HepG2 (cell line): ENCODE results near the gene RHOBTB1. TPM values are rescaled to one million over a fixed set of nuclear protein-coding genes. Genes with fewer than 3 reads are reported as not detected.
A peak's percentile ranks its signal among the peaks of the same experiment; 100 is the strongest.

Source experiments
- ATAC-seq: fragments of 200-7000 bp; cut with Tn5 transposase; 3 replicates; pipeline ENCODE4 v1.9.1; 2020; ENCODE audit warnings: mild to moderate bottlenecking, moderate library complexity
- Bru-seq: library from RNA; stranded (reverse); fragments of 400-500 nt; gene quantifications from one replicate; lab custom pipeline; 2021; lab: Mats Ljungman, UMichigan
- BruChase-seq, 2 experiments: library from RNA; stranded (reverse); fragments of 400-500 nt; gene quantifications; one replicate each; lab custom pipeline; 2021; lab: Mats Ljungman, UMichigan
- BruUV-seq: library from RNA; stranded (reverse); fragments of 400-500 nt; replicated peaks from 2 replicates; lab custom pipeline; 2021; lab: Mats Ljungman, UMichigan
- CTCF ChIA-PET: fragments of 300-600 bp; formaldehyde crosslinking; extraction: SDS; loops from one replicate; lab custom pipeline; 2021; ENCODE audit warnings: low total read pairs, inconsistent platforms, low intra/inter-chr PET ratio; lab: Yijun Ruan, JAX
- POLR2A ChIA-PET: fragments of 350-600 bp; sonication (Branson Sonifier 250); formaldehyde crosslinking; loops from one replicate; lab custom pipeline; 2020; ENCODE audit warnings: antibody characterized with exemption, inconsistent platforms; lab: Yijun Ruan, JAX
- DNase-seq: peaks from one replicate; pipeline ENCODE4 v3.0.0-alpha.2; 2015; ENCODE audit warnings: low spot score
- FAIRE-seq: peaks from 3 replicates; lab custom pipeline; 2011; peaks lifted over from hg19 to GRCh38; lab: Jason Lieb, UNC
- H2AFZ ChIP-seq: one replicate; pipeline ENCODE4 v1.6.1; 2011; ENCODE audit warnings: low read length, inconsistent platforms
- H3K27ac ChIP-seq: fragments of 300-600 bp; 3 replicates; pipeline ENCODE4 v1.8.0; 2011; ENCODE audit warnings: mixed run types, mild to moderate bottlenecking, mixed read lengths, low read length, inconsistent platforms; ENCODE audit not compliant: insufficient read depth; ENCODE audit errors: extremely low read length
- H3K27me3 ChIP-seq, 2 experiments: fragments of 200-600 bp in 1 of 2; 2 replicates in 1 of 2; 3 replicates in 1 of 2; pipeline versions ENCODE4 v1.6.0 to v1.8.0; 2011; ENCODE audit warnings: low read length in 2 of 2, mild to moderate bottlenecking in 2 of 2, moderate library complexity in 2 of 2, inconsistent platforms in 1 of 2; ENCODE audit not compliant: insufficient read depth in 2 of 2, control insufficient read depth in 1 of 2
- H3K36me3 ChIP-seq, 2 experiments: fragments of 200-600 bp in 1 of 2; replicated peaks in 1 of 2; 2 replicates in 1 of 2; 3 replicates in 1 of 2; pipeline versions ENCODE4 v1.5.1 to v1.8.0; 2011; ENCODE audit warnings: low read length in 2 of 2, inconsistent platforms in 1 of 2; ENCODE audit not compliant: insufficient read depth in 2 of 2, control insufficient read depth in 1 of 2
- H3K4me1 ChIP-seq: 2 replicates; pipeline ENCODE4 v1.5.1; 2012; ENCODE audit warnings: low read length, inconsistent platforms; ENCODE audit not compliant: insufficient read depth
- H3K4me2 ChIP-seq: 2 replicates; pipeline ENCODE4 v1.6.0; 2011; ENCODE audit warnings: low read depth, low read length, inconsistent platforms
- H3K4me3 ChIP-seq, 3 experiments: fragments of 200-600 bp in 1 of 3; sonication (generic), shearing (Covaris generic) in 1 of 3; replicated peaks in 1 of 3; 2 replicates each; pipeline ENCODE4 v1.5.1; 2011 to 2016; ENCODE audit warnings: low read length in 3 of 3, inconsistent platforms in 2 of 3, low read depth in 2 of 3, mild to moderate bottlenecking in 2 of 3, control low read depth in 1 of 3, mixed read lengths in 1 of 3; ENCODE audit not compliant: insufficient read depth in 1 of 3
- H3K79me2 ChIP-seq: one replicate; pipeline ENCODE4 v1.6.1; 2011; ENCODE audit warnings: low read length, inconsistent platforms; ENCODE audit not compliant: insufficient read depth
- H3K9ac ChIP-seq: 2 replicates; pipeline ENCODE4 v1.6.0; 2011; ENCODE audit warnings: mild to moderate bottlenecking, low read depth, low read length, inconsistent platforms; ENCODE audit not compliant: insufficient read depth
- H3K9me3 ChIP-seq: 2 replicates; pipeline ENCODE4 v1.5.1; 2012; ENCODE audit warnings: mild to moderate bottlenecking, low read length
- H4K20me1 ChIP-seq: 2 replicates; pipeline ENCODE4 v1.6.0; 2011; ENCODE audit warnings: inconsistent platforms, mild to moderate bottlenecking, low read length, moderate library complexity; ENCODE audit not compliant: insufficient read depth
- ARID2 ChIP-seq: sonication (generic); formaldehyde crosslinking; IDR thresholded peaks from 2 replicates; pipeline ENCODE4 v1.8.1; 2022; ENCODE audit warnings: mild to moderate bottlenecking, missing genetic modification reagents, borderline replicate concordance
- ASH2L ChIP-seq: fragments of 300-600, 200-600 bp; sonication (generic); IDR thresholded peaks from 2 replicates; pipeline ENCODE4 v1.7.0; 2017; ENCODE audit warnings: low read depth, mild to moderate bottlenecking, moderate library complexity, mixed read lengths, low read length; ENCODE audit not compliant: insufficient read length
- GTF2F1 ChIP-seq: fragments of 150-350 bp; IDR thresholded peaks from 2 replicates; pipeline ENCODE4 v1.6.1; 2014; ENCODE audit warnings: low read length
- MED1 ChIP-seq: sonication (generic); formaldehyde crosslinking; IDR thresholded peaks from 2 replicates; pipeline ENCODE4 v1.4.0; 2020; ENCODE audit warnings: missing genetic modification reagents
- TAF1 ChIP-seq: sonication (generic); formaldehyde crosslinking; IDR thresholded peaks from 2 replicates; pipeline ENCODE4 v1.4.0; 2020; ENCODE audit warnings: missing genetic modification reagents
- TSC22D2 ChIP-seq: sonication (generic); formaldehyde crosslinking; IDR thresholded peaks from 2 replicates; pipeline ENCODE4 v1.5.1; 2020; ENCODE audit warnings: missing genetic modification reagents, mild to moderate bottlenecking, borderline replicate concordance
- ZNF138 ChIP-seq: sonication (generic); formaldehyde crosslinking; IDR thresholded peaks from 2 replicates; pipeline ENCODE4 v1.5.0; 2020; ENCODE audit warnings: mild to moderate bottlenecking, low read depth, missing genetic modification reagents
- ZNF274 ChIP-seq: sonication (generic); formaldehyde crosslinking; IDR thresholded peaks from 2 replicates; pipeline ENCODE4 v1.5.1; 2020; ENCODE audit warnings: mild to moderate bottlenecking, missing genetic modification reagents
- ZNF281 ChIP-seq: sonication (generic); formaldehyde crosslinking; IDR thresholded peaks from 2 replicates; pipeline ENCODE4 v1.4.0; 2020; ENCODE audit warnings: missing genetic modification reagents, borderline replicate concordance
- ZNF572 ChIP-seq: sonication (generic); formaldehyde crosslinking; IDR thresholded peaks from 2 replicates; pipeline ENCODE4 v1.5.1; 2020; ENCODE audit warnings: mild to moderate bottlenecking, missing genetic modification reagents
- ZNF607 ChIP-seq: sonication (generic); formaldehyde crosslinking; IDR thresholded peaks from 2 replicates; pipeline ENCODE4 v1.5.1; 2020; ENCODE audit warnings: missing genetic modification reagents, mild to moderate bottlenecking, borderline replicate concordance
- WGBS: methylation state at CpG from one replicate; pipeline ENCODE4 v1.1.6; 2017; ENCODE audit warnings: low lambda C conversion rate; 5-methylcytosine and 5-hydroxymethylcytosine counted together
- in situ Hi-C: cut with HindIII; loops from 2 replicates; pipeline ENCODE4 v1.10.0; 2017; ENCODE audit warnings: low pct_unique_long_range_greater_than_20kb; ENCODE audit not compliant: extremely low pct_ligation_motif_present
- intact Hi-C: fragments of 100-400 bp; cut with micrococcal nuclease; formaldehyde crosslinking; loops from one replicate; pipeline ENCODE4 v1.10.0; 2022; ENCODE audit not compliant: unreplicated experiment
- long read RNA-seq, 2 experiments: library from RNA in 1 of 2; library from polyadenylated mRNA in 1 of 2; stranded (forward) in 1 of 2; unstranded in 1 of 2; transcript quantifications; one replicate each; pipeline ENCODE4 v2.0.0, GENCODE V29; 2019 to 2022
- polyA minus RNA-seq, 3 experiments: library from RNA; depleted of rRNA, polyadenylated mRNA; stranded (reverse); fragments of >200 nt; gene quantifications; 2 replicates each; pipeline ENCODE4 v1.2.3, GENCODE V29; 2011; ENCODE audit warnings: low replicate concordance in 1 of 3
- polyA plus RNA-seq, 8 experiments: library from polyadenylated mRNA; depleted of rRNA in 3 of 8; stranded (reverse) in 7 of 8; unstranded in 1 of 8; fragments of >200 nt; fragmentation: Illumina TruSeq in 4 of 8; extraction: Trizol in 4 of 8; gene quantifications; 2 replicates each; pipeline versions ENCODE4 v1.2.1 to v1.2.3, GENCODE V29; 2011 to 2016; ENCODE audit warnings: low read depth in 4 of 8, missing spikeins in 1 of 8, mixed read lengths in 1 of 8; ENCODE audit not compliant: insufficient read depth in 1 of 8
- total RNA-seq, 5 experiments: library from RNA; depleted of rRNA; stranded (reverse); fragments of >200 nt; fragmentation: Illumina TruSeq; extraction: Trizol; gene quantifications; 2 replicates each; pipeline ENCODE4 v1.2.3, GENCODE V29; 2016; ENCODE audit warnings: low read depth in 1 of 5
- TF ChIP-seq, protein P1 (sequence below): sonication (generic); formaldehyde crosslinking; IDR thresholded peaks from 2 replicates; pipeline ENCODE4 v1.4.0; 2020; ENCODE audit warnings: mild to moderate bottlenecking, missing genetic modification reagents, borderline replicate concordance

The RHOBTB1 gene
- total RNA-seq (2016; rRNA removed; fragmentation: Illumina TruSeq; extraction: Trizol) (59.5 and 80.6 TPM in 2 replicates), polyA plus RNA-seq (2011; rRNA removed) (13.0 and 18.8 TPM in 2 replicates), polyA minus RNA-seq (2011; rRNA and poly(A)+ RNA removed; ENCODE audit: low replicate concordance) (19.3 and 21.6 TPM in 2 replicates), Bru-seq, nascent RNA (percentile 93 among the genes with signal in this experiment), BruChase-seq, experiment 1, labeled RNA remaining after a 6-hour chase (percentile 69 among the genes with signal in this experiment), BruChase-seq, experiment 2, labeled RNA remaining after a 2-hour chase (percentile 81 among the genes with signal in this experiment)
- total RNA-seq (2016; cell fraction: cytosol; rRNA removed; fragmentation: Illumina TruSeq; extraction: Trizol; ENCODE audit: low read depth) = 7.7 and 10.8 TPM in 2 replicates
- total RNA-seq (2016; cell fraction: insoluble cytoplasmic fraction; rRNA removed; fragmentation: Illumina TruSeq; extraction: Trizol) = 59.9 and 79.4 TPM in 2 replicates
- 31.0 and 34.2 TPM in 2 replicates for total RNA-seq (2016; cell fraction: membrane; rRNA removed; fragmentation: Illumina TruSeq; extraction: Trizol)
- 53.4 and 63.5 TPM in 2 replicates for total RNA-seq (2016; cell fraction: nucleus; rRNA removed; fragmentation: Illumina TruSeq; extraction: Trizol)
- 11.3 and 11.5 TPM in 2 replicates for polyA plus RNA-seq (2011; cell fraction: cytosol; rRNA removed)
- 27.3 and 37.7 TPM in 2 replicates for polyA plus RNA-seq (2011; cell fraction: nucleus; rRNA removed)
- 10.7 and 10.9 TPM in 2 replicates for polyA plus RNA-seq (2012)
- 4.3 and 4.9 TPM in 2 replicates for polyA plus RNA-seq (2016; cell fraction: cytosol; fragmentation: Illumina TruSeq; extraction: Trizol; ENCODE audit: low read depth)
- 57.8 and 61.6 TPM in 2 replicates for polyA plus RNA-seq (2016; cell fraction: insoluble cytoplasmic fraction; fragmentation: Illumina TruSeq; extraction: Trizol; ENCODE audit: low read depth)
- polyA plus RNA-seq (2016; cell fraction: membrane; fragmentation: Illumina TruSeq; extraction: Trizol; ENCODE audit: low read depth) = 14.8 and 14.9 TPM in 2 replicates
- 58.3 and 64.1 TPM in 2 replicates for polyA plus RNA-seq (2016; cell fraction: nucleus; fragmentation: Illumina TruSeq; extraction: Trizol; ENCODE audit: insufficient read depth, low read depth)
- 8.8 and 15.0 TPM in 2 replicates for polyA minus RNA-seq (2011; cell fraction: cytosol; rRNA and poly(A)+ RNA removed)
- polyA minus RNA-seq (2011; cell fraction: nucleus; rRNA and poly(A)+ RNA removed) = 37.7 and 46.2 TPM in 2 replicates
- long read RNA-seq, experiment 1, full-length matches to known transcripts = 3 of 15 reads
- long read RNA-seq, experiment 1, partial matches to known transcripts = 0 of 15 reads
- long read RNA-seq, experiment 1, other reads (novel, unspliced or antisense) = 12 of 15 reads
- long read RNA-seq, experiment 2, full-length matches to known transcripts = 3 of 68 reads
- long read RNA-seq, experiment 2, partial matches to known transcripts = 6 of 68 reads
- long read RNA-seq, experiment 2, other reads (novel, unspliced or antisense) = 59 of 68 reads

- Histone ChIP-seq H3K36me3 (no peaks in the 10 kb centered on the region; a peak in 2 of 5 replicates), H3K27ac (peak within 1 kb of the TSS; percentile 78), H3K4me1 (peaks cover 26% of the 10 kb centered on the region), H3K9ac (peak within 1 kb of the TSS; percentile 82), H2AFZ (no peak within 1 kb of the TSS), H3K79me2 (no peaks in the 10 kb centered on the region), H3K4me2 (peak within 1 kb of the TSS; percentile 73), H3K9me3 (no peaks in the 10 kb centered on the region), H3K27me3 (no peaks in the 10 kb centered on the region; a peak in 1 of 5 replicates), H4K20me1 (no peaks in the 10 kb centered on the region), H3K4me3 (peak within 1 kb of the TSS; percentile 59 to 71 (median 69); a peak in 5 of 6 replicates)
- ATAC-seq (peak; percentile 84), DNase-seq (peak; percentile 34), FAIRE-seq (no peak)
- WGBS = 60% methylated on average over 47 of the region's 77 CpGs
- in situ Hi-C loops (no loop called here), intact Hi-C loops (loop anchor here (5.0 kb wide), 1 partner anchor 37 kb away; no protein-coding TSS in a partner anchor)
- CTCF ChIA-PET = no interaction called here
- POLR2A ChIA-PET = interaction anchor here (1.0 to 1.6 kb wide), 2 partner anchors 11 to 120 kb away, joined by 3 to 11 read pairs; no protein-coding TSS in a partner anchor
- TSS peak; percentile 85 for BruUV-seq
- TF ChIP-seq ZNF138 (CRISPR knock-in tag) = no peak
- TF ChIP-seq, protein P1, sequence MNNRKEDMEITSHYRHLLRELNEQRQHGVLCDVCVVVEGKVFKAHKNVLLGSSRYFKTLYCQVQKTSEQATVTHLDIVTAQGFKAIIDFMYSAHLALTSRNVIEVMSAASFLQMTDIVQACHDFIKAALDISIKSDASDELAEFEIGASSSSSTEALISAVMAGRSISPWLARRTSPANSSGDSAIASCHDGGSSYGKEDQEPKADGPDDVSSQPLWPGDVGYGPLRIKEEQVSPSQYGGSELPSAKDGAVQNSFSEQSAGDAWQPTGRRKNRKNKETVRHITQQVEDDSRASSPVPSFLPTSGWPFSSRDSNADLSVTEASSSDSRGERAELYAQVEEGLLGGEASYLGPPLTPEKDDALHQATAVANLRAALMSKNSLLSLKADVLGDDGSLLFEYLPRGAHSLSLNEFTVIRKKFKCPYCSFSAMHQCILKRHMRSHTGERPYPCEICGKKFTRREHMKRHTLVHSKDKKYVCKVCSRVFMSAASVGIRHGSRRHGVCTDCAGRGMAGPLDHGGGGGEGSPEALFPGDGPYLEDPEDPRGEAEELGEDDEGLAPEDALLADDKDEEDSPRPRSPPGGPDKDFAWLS (CRISPR knock-in tag) = no peak
- TF ChIP-seq ZNF274 (CRISPR knock-in tag) = no peak
- TF ChIP-seq MED1 (CRISPR knock-in tag) = no peak
- TF ChIP-seq ZNF572 (CRISPR knock-in tag) = no peak
- TF ChIP-seq TAF1 (CRISPR knock-in tag) = 0 out of 2 replicates have a peak, but pooled peaks have one; percentile 31
- TF ChIP-seq GTF2F1 = no peak
- no peak for TF ChIP-seq ARID2 (CRISPR knock-in tag)
- TF ChIP-seq TSC22D2 (CRISPR knock-in tag) = no peak
- TF ChIP-seq ASH2L = peak; percentile 41
- no peak for TF ChIP-seq ZNF607 (CRISPR knock-in tag)
- TF ChIP-seq ZNF281 (CRISPR knock-in tag) = no peak
Measured at GRCh38 chr10:60944058-60944909, at the start of gene RHOBTB1. TSS of gene RHOBTB1 (minus strand) at chr10:60944185. CDS start at chr10:60911542, 32,643 bp downstream.
